Nephron progenitor cell (in vitro differentiated cells): ENCODE measurements around the gene ABLIM3.
"Not testable (repeated sequence)": the region's sequence is repeated elsewhere in the genome, so short reads cannot be mapped to it uniquely, and the experiment has no call there.

Source experiments
- DNase-seq: peaks from one replicate; pipeline ENCODE4 v3.0.0; 2021
- H3K27ac Mint-ChIP-seq: 2 replicates; pipeline ENCODE4 v1.8.0; 2021; ENCODE audit warnings: mild to moderate bottlenecking, moderate library complexity, mixed read lengths
- H3K27me3 Mint-ChIP-seq: 2 replicates; pipeline ENCODE4 v1.8.0; 2021; ENCODE audit warnings: mild to moderate bottlenecking, low read depth, mixed read lengths; ENCODE audit not compliant: poor library complexity
- H3K36me3 Mint-ChIP-seq: 2 replicates; pipeline ENCODE4 v1.8.0; 2021; ENCODE audit warnings: low read depth, mixed read lengths
- H3K4me1 Mint-ChIP-seq: 2 replicates; pipeline ENCODE4 v1.8.0; 2021; ENCODE audit warnings: mixed read lengths
- H3K4me3 Mint-ChIP-seq: 2 replicates; pipeline ENCODE4 v1.8.0; 2021; ENCODE audit warnings: mild to moderate bottlenecking, moderate library complexity, mixed read lengths
- H3K9me3 Mint-ChIP-seq: 2 replicates; pipeline ENCODE4 v1.8.0; 2021; ENCODE audit warnings: mild to moderate bottlenecking, moderate library complexity, mixed read lengths
- CTCF ChIP-seq: fragments of 200-600 bp; sonication (generic); IDR thresholded peaks from 2 replicates; pipeline ENCODE4 v1.5.0; 2021; ENCODE audit warnings: antibody characterized with exemption

The ABLIM3 gene

GRCh38 chr5:149268928-149269557 is 127.8 kb downstream of the ABLIM3 start:
- Mint-ChIP-seq H3K4me3 (no peak overlapping the region), H3K27me3 (peaks cover 68% of the 10 kb centered on the region), H3K36me3 (no peaks in the 10 kb centered on the region), H3K9me3 (peaks cover 16% of the 10 kb centered on the region), H3K4me1 (peaks cover 25% of the 10 kb centered on the region), H3K27ac (no peak overlapping the region)
- peak; percentile 81 for TF ChIP-seq CTCF
- DNase-seq, result no peak

GRCh38 chr5:149271195-149271715 is 130.0 kb downstream of the ABLIM3 start:
- Mint-ChIP-seq H3K9me3 (peaks cover 16% of the 10 kb centered on the region), H3K27ac (no peak overlapping the region)

GRCh38 chr5:149271716-149272563 is 130.6 kb downstream of the ABLIM3 start, which contains the start of gene AFAP1L1:
Gene AFAP1L1, plus strand, starts transcription at chr5:149271859. Its CDS starts 110 bp downstream, at chr5:149271969.
- TF ChIP-seq CTCF, result no peak
- Mint-ChIP-seq H3K4me1 (peaks cover 27% of the 10 kb centered on the region), H3K27ac (no peak within 1 kb of the TSS), H3K27me3 (peaks cover 52% of the 10 kb centered on the region), H3K4me3 (peak within 1 kb of the TSS; percentile 90), H3K36me3 (no peaks in the 10 kb centered on the region), H3K9me3 (peaks cover 16% of the 10 kb centered on the region)
- peak; percentile 78 for DNase-seq

More at GRCh38 chr5:149271195-149271715, 130.0 kb downstream of the ABLIM3 start:
- Mint-ChIP-seq H3K27me3 (peaks cover 52% of the 10 kb centered on the region), H3K4me3 (peak overlapping the region; percentile 76), H3K4me1 (peaks cover 27% of the 10 kb centered on the region), H3K36me3 (no peaks in the 10 kb centered on the region)
- no peak for DNase-seq
- no peak for TF ChIP-seq CTCF

GRCh38 chr5:149272781-149273180 is 131.5 kb downstream of the ABLIM3 start:
- DNase-seq, H3K27ac Mint-ChIP-seq, H3K36me3 Mint-ChIP-seq: not testable (repeated sequence)
- Mint-ChIP-seq H3K4me3 (peak overlapping the region; percentile 90), H3K9me3 (peaks cover 14% of the 10 kb centered on the region), H3K27me3 (peaks cover 52% of the 10 kb centered on the region), H3K4me1 (peaks cover 21% of the 10 kb centered on the region)

GRCh38 chr5:149273237-149273636 is 131.9 kb downstream of the ABLIM3 start:
- peaks cover 21% of the 10 kb centered on the region for H3K4me1 Mint-ChIP-seq
- H3K27me3 Mint-ChIP-seq, result peaks cover 52% of the 10 kb centered on the region
- DNase-seq, result no peak
- no peak overlapping the region for H3K27ac Mint-ChIP-seq
- peaks cover 9% of the 10 kb centered on the region for H3K9me3 Mint-ChIP-seq
- no peak for TF ChIP-seq CTCF
- peak overlapping the region; percentile 90 for H3K4me3 Mint-ChIP-seq
- H3K36me3 Mint-ChIP-seq, result no peaks in the 10 kb centered on the region

GRCh38 chr5:149273950-149274349 is 132.7 kb downstream of the ABLIM3 start:
- DNase-seq, result no peak
- H3K9me3 Mint-ChIP-seq, result peaks cover 3% of the 10 kb centered on the region
- H3K4me3 Mint-ChIP-seq, result peak overlapping the region; percentile 90
- peaks cover 54% of the 10 kb centered on the region for H3K27me3 Mint-ChIP-seq
- no peaks in the 10 kb centered on the region for H3K36me3 Mint-ChIP-seq
- no peak overlapping the region for H3K27ac Mint-ChIP-seq
- TF ChIP-seq CTCF, result no peak
- peaks cover 21% of the 10 kb centered on the region for H3K4me1 Mint-ChIP-seq
